NCI-H2227 (cell line): ENCODE results near the gene FOXA2.

Experiments used
- DNase-seq: peaks from one replicate; lab custom pipeline; 2025; ENCODE audit not compliant: unreplicated experiment; lab: John Stamatoyannopoulos, UW

The FOXA2 gene

GRCh38 chr20:22542427-22542826 is 41.9 kb downstream of the FOXA2 start:
- DNase-seq, result no peak

DNA sequence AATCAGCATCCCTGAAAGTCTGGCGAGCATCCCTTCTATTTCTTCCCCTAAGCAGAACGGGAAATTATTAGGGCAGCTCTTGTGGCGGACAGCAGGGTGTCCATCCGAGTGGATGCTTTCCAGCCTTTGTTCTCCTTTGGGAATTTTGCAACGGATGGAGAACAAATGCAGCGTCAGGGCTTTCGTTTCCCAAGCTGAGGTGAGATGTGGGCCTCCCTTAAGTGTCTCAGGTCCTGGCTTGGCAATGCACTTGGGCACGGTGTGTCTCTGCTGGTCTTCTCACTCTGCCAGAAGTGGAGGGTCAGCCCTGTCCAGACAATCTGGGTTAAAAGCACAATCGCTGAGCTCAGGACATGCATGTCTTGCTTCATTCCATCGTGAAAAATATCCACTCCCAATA is 43.5 kb downstream of the FOXA2 start:
- DNase-seq, result no peak

DNA sequence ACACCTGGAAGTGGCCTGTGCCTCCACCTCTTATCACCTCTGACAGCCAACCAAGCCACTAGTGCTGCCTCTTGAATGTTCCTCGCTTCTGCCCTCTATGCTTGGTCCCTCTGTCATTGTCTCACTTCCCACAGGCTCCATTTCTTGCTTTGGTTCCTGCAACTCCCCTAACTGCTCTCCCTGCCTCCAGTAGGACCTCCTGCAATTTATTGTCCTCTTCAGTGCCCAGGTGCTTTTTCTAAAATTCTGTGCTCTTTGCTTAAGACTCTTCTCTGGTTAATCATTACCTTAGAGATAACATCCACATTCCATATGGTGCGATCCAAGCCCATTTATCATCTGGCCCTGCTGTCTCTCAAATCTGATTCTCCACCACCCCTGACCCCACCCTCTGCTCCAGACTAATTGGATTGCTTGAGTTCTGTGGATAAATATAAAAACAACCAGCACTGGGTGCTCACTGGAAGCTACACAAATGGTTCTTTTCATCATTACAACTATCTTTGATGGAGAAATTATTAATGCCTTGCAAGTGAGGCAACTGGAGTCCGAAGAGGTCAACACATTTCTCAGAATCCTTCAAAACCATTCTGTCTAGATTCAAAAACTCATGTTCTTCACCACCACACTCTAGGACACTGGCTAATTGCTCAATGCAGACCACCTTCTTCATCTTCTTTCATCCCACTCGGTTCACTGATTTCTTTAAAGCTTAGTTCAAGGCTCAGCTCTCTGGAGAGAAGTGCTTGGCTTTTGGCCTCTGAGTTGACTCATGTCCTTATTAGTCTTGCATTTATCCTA is 47.2 kb downstream of the FOXA2 start:
- no peak for DNase-seq

DNA sequence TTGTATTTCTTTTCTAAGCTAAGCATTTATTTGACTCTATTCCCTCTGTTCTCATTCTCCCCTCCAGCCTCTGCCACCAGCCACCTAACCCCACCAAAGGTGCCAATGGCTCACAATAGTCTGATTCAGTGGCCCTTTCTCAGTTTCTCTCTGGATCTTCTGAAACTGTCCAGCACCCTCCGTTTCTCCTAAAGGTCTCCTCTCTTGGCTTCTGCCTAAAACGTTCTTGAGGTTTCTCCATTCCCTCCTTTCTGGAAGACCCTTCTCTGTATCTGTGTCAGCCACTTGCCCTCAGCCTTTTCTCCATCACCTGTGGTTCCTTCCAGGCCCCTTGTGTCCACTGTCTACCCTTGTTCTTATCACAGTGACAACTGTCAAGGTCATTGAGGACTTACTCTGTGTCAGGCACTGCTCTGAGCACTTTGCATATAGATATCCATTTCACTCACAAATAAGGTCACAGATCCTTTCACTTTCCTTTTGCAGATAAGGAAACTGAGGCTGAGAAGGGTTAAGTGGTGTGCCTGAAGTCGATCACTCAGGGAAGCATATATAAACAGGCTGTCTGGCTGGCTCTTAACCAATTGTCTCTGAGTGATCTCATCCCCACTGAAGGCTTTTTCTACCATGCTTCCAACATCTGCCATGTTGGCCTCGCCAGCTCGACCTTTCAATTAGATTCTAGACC is 48.1 kb downstream of the FOXA2 start:
- DNase-seq, result no peak

DNA sequence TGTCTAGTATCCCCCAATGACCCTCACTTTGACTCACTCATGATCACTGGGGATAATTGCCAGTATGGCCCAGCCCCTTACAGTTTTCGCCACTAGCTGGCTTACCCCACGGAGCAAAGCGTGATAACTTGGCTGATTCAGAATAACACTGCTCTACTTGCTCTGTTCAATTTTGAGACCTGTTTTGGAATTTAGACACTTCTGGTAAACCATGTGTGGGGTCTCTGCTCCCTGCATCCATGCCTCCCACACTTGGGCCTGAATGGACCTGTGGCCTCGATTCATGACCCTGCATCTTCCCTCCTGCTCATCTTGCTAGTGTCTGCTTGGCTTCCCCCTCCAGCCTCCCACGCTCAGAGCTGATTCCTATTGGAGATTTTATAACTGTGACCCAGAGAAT is 48.9 kb downstream of the FOXA2 start:
- DNase-seq, result no peak

DNA sequence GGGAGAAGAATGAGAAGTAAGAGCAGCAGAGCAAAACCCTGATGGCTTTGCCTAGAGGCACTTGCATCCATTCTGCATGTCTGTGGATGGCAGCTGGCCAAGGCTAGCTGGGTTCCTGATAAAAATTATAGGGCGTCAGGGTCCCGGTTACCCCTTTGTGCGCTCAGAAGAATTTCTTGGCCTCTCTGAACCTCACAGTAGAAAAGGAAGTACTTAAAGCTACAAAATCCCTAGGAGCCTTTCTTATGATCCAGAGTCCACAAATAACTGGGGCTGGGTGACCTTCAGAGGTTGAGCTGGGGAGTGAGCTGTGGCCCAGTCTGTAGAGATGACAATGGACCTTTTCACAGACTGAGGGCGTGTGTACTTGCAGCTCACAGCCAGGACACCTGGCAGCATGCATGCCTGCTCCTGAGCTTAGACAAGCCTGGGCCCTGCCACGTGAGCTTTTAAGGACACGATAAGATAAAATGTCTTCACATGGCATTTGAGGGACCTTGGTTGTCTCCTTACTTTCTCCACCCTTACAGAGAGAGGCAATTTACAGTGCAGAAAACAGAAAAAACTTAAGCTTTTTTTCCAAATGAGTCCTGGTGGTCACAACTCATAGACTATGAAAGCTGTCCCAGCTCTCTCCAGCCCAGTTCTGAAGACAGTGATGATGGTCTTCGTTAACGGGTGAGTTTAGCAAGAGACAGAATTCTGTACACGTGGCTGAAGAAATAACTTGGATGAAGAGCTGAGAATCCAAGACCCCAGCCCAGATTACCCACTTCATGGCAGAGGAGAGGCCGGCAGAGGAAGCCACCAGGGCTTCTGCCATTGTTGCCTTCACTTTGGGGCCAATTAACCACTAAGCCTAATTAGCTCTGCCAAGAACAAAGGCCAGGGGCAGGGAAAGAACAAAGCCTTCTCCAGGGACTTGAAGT is 50.3 kb downstream of the FOXA2 start:
- DNase-seq, result no peak

GRCh38 chr20:22532598-22532997 is 51.8 kb downstream of the FOXA2 start:
- no peak for DNase-seq

DNA sequence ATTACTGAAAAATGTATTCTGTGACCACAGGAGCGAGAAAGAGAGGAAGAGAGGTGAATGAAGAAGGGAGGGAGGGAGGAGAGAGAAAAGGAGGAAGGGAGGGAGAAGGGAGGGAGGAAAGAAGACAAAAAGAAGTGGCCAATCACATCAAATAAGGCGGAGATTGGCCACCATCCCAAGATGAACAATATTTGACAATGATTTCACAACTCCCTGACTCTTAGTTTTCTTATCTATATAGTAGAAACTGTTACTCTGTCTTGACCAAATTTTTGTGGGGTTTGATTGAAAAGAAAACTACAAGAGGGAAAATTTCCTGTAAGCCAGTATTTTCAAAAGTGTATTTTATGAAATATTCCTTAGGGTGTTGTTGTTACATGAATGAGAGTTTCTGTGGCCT is 52.6 kb downstream of the FOXA2 start:
- no peak for DNase-seq

GRCh38 chr20:22531056-22531615 is 53.2 kb downstream of the FOXA2 start:
- DNase-seq, result no peak
